NT2/D1 (cell line): Measurements from ENCODE around the gene TTC9C.
A peak's percentile ranks its signal among the peaks of the same experiment; 100 is the strongest.
"Not testable (repeated sequence)": the region's sequence is repeated elsewhere in the genome, so short reads cannot be mapped to it uniquely, and the experiment has no call there.

Source experiments
- DNase-seq: peaks from one replicate; pipeline ENCODE4 v3.0.0-alpha.2; 2011; ENCODE audit warnings: low read depth, low spot score
- H3K27me3 ChIP-seq: 2 replicates; pipeline ENCODE4 v1.6.0; 2011; ENCODE audit warnings: mild to moderate bottlenecking; ENCODE audit not compliant: insufficient read length, insufficient read depth
- H3K36me3 ChIP-seq: 2 replicates; pipeline ENCODE4 v1.6.1; 2011; ENCODE audit warnings: mild to moderate bottlenecking, low read length, mixed read lengths; ENCODE audit not compliant: insufficient read depth, insufficient read length
- H3K4me1 ChIP-seq: 2 replicates; pipeline ENCODE4 v1.5.1; 2011; ENCODE audit not compliant: insufficient read depth, insufficient read length
- H3K4me3 ChIP-seq: 2 replicates; pipeline ENCODE4 v1.5.1; 2011; ENCODE audit warnings: low read depth; ENCODE audit not compliant: insufficient read length
- H3K9ac ChIP-seq: 2 replicates; pipeline ENCODE4 v1.6.0; 2011; ENCODE audit warnings: low read depth; ENCODE audit not compliant: insufficient read length
- H3K9me3 ChIP-seq: 2 replicates; pipeline ENCODE4 v1.5.1; 2011; ENCODE audit warnings: mild to moderate bottlenecking, low read length; ENCODE audit not compliant: insufficient read depth
- SUZ12 ChIP-seq: IDR thresholded peaks from 2 replicates; pipeline ENCODE4 v1.6.1; 2011; ENCODE audit not compliant: insufficient read length, insufficient read depth; ENCODE audit errors: extremely low read depth
- YY1 ChIP-seq: IDR thresholded peaks from 2 replicates; pipeline ENCODE4 v1.6.1; 2011; ENCODE audit not compliant: insufficient read length, insufficient read depth
- ZNF274 ChIP-seq: IDR thresholded peaks from 2 replicates; pipeline ENCODE4 v1.6.1; 2011; ENCODE audit warnings: mild to moderate bottlenecking, low read depth, low read length

The TTC9C gene

DNA sequence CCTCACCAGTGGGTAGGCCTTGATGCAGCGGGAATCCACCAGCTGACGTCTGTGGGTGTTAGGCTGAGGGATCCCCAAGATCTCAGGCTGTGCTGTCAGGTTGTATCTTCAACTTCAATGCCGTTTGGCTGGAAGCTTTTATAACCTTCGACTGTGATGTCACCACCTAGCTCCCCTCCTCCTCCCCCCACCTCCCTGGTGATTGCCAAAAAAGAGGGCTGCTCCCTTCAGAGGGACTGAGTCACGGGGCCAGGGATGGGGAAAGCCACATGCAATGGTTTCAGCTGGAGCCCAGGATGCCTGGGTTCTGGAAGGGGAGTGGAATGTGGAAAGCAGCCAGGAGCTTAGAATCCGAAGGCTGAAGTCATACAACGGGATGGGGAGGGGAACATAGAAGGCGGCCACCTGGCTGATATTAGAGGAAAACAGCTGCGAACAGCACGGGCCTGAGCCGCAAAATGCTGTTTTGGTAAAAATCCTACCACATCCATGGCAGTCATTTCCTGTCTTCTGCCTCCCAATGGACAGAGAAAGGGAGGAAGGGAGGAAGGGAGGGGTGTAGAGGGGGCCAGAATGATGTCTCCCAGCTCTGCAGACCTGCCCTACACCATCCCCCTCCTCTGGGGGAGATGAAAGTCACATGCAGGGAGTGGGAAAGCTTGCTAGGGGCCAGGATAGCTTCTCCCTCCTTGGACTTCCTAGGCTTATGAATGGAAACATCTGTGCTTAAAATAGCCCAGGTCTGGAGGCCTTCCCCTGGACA is 38.7 kb upstream of the TTC9C start, which contains the start of gene LRRN4CL:
Gene LRRN4CL (minus strand): TSS at position 110 of the 763 bp plus-strand sequence. CDS start 1,022 bp downstream, outside the sequence.
- no peak for DNase-seq
- Histone ChIP-seq H3K4me3 (no peak within 1 kb of the TSS), H3K4me1 (peaks cover 7% of the 10 kb centered on the region), H3K27me3 (no peaks in the 10 kb centered on the region), H3K9ac (peak within 1 kb of the TSS; percentile 46), H3K9me3 (no peaks in the 10 kb centered on the region), H3K36me3 (peaks cover 59% of the 10 kb centered on the region)
- no peak for TF ChIP-seq YY1
- TF ChIP-seq SUZ12: no peak
- TF ChIP-seq ZNF274: no peak

DNA sequence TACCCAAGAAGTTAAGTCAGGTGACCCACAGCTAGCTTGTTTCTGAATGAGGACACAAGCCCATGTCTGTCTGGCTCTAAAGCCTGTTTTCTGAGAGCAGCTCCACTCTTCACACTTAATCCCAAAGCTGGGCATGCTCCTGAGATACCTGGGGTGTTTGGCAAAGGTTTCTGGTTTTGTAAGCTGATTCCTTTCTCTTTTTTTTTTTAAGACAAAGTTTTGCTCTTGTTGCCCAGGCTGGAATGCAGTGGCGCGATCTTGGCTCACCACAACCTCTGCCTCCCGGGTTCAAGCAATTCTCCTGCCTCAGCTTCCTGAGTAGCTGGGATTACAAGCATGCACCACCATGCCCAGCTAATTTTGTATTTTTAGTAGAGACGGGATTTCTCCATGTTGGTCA is 34.7 kb upstream of the TTC9C start:
- H3K4me1 ChIP-seq, H3K9ac ChIP-seq, DNase-seq, H3K4me3 ChIP-seq, H3K27me3 ChIP-seq, H3K9me3 ChIP-seq: not testable (repeated sequence)
- H3K36me3 ChIP-seq: peaks cover 73% of the 10 kb centered on the region

- TF ChIP-seq ZNF274 (no peak), YY1 (no peak), SUZ12 (no peak)
- Histone ChIP-seq H3K4me3 (no peak overlapping the region), H3K9me3 (no peaks in the 10 kb centered on the region), H3K4me1 (peaks cover 5% of the 10 kb centered on the region), H3K9ac (no peak overlapping the region), H3K36me3 (peaks cover 72% of the 10 kb centered on the region), H3K27me3 (no peaks in the 10 kb centered on the region)
- DNase-seq: peak; percentile 72
Observed at GRCh38 chr11:62694455-62695167, 33.7 kb upstream of the TTC9C start.

- Histone ChIP-seq H3K9me3 (no peaks in the 10 kb centered on the region), H3K4me3 (no peak overlapping the region), H3K4me1 (peaks cover 3% of the 10 kb centered on the region), H3K36me3 (peaks cover 53% of the 10 kb centered on the region), H3K9ac (no peak overlapping the region), H3K27me3 (no peaks in the 10 kb centered on the region)
- no peak for TF ChIP-seq SUZ12
- no peak for TF ChIP-seq YY1
- no peak for DNase-seq
Observed at GRCh38 chr11:62702246-62702645, 26.0 kb upstream of the TTC9C start.

- Histone ChIP-seq H3K4me1 (peaks cover 13% of the 10 kb centered on the region), H3K36me3 (peaks cover 48% of the 10 kb centered on the region)
- H3K27me3 ChIP-seq, DNase-seq, H3K9me3 ChIP-seq, H3K4me3 ChIP-seq, H3K9ac ChIP-seq: not testable (repeated sequence)
Observed at GRCh38 chr11:62703921-62704320, 24.4 kb upstream of the TTC9C start.

DNA sequence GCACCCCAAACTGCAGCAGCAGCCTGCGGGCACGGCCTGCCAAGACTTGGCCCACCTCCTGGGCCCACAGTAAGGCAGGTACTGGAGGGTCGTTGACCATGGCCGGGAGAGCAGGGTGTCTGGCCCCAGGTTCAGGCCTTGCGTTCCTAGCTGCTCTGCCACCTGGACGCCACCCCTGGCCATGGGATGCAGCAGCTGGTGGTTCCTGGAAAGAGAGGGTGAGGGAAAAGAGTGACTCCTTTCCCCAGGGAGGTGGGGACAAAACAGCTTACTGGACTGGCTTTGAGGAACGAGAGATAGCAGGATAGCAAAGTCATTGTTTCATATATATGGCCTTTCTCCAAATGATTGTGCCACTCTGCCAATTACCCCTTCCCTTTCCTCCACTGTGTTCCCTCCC is 22.9 kb upstream of the TTC9C start:
- peak overlapping the region; percentile 97 for H3K9ac ChIP-seq
- peaks cover 45% of the 10 kb centered on the region for H3K36me3 ChIP-seq
- peaks cover 17% of the 10 kb centered on the region for H3K4me1 ChIP-seq
- no peaks in the 10 kb centered on the region for H3K27me3 ChIP-seq
- H3K9me3 ChIP-seq: no peaks in the 10 kb centered on the region
- no peak for DNase-seq
- peak overlapping the region; percentile 72 for H3K4me3 ChIP-seq
- TF ChIP-seq SUZ12: no peak
- TF ChIP-seq ZNF274: no peak
- TF ChIP-seq YY1: no peak

DNA sequence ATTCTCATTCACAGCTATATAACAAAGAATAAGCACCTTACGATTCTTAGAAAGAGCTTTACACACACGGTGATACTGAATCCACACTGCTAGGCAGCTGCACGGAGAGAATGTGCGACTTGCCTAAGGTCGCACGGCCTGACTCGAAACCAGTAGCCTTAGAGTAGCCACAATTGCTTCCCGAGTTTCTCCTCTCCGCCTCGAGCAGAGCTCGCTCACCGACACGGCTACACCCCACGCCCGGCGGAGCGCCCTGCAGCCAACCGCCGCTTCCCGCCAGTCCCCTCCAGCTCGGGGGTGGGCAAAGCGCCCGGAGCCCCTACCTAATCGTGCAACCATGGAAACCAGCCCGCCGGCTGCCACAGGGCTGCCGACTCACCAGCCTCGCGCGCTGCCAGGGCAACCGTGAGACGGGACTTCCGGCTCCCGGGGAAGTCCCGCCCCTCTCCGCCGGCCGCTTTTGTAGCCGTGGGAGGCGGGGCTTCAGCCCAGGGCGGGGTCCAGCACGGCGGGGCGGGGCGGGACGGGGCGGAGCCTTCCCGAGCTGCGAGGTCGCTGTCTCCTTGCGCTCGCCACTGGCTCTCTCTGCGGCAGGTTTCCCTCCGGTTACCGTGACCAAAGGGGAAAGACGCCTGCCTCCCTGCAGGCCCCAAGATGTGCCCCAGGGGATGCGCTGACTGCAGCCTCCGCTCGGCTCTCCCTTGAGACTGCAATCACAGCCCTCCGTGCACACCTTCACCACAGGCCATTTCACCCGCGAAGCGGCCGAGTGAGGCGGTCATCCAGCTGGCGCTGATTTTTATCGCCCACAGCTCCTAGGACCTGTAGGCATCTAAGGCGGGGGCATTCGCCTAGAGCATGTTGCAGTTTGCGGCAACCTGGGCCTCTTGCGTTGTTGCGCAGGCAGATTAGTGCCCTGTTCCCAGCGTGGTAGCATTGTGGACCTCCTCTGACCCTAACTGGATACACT is 22.1 kb upstream of the TTC9C start:
- peaks cover 17% of the 10 kb centered on the region for H3K4me1 ChIP-seq
- no peaks in the 10 kb centered on the region for H3K27me3 ChIP-seq
- peak overlapping the region; percentile 72 for H3K4me3 ChIP-seq
- peak overlapping the region; percentile 97 for H3K9ac ChIP-seq
- TF ChIP-seq SUZ12 (no peak), ZNF274 (no peak), YY1 (no peak)
- no peaks in the 10 kb centered on the region for H3K9me3 ChIP-seq
- peak; percentile 93 for DNase-seq
- H3K36me3 ChIP-seq: peaks cover 45% of the 10 kb centered on the region
